Measurements from ENCODE around the gene MSLN.
A peak's percentile ranks its signal among the peaks of the same experiment; 100 is the strongest.

Gene MSLN

DNA sequence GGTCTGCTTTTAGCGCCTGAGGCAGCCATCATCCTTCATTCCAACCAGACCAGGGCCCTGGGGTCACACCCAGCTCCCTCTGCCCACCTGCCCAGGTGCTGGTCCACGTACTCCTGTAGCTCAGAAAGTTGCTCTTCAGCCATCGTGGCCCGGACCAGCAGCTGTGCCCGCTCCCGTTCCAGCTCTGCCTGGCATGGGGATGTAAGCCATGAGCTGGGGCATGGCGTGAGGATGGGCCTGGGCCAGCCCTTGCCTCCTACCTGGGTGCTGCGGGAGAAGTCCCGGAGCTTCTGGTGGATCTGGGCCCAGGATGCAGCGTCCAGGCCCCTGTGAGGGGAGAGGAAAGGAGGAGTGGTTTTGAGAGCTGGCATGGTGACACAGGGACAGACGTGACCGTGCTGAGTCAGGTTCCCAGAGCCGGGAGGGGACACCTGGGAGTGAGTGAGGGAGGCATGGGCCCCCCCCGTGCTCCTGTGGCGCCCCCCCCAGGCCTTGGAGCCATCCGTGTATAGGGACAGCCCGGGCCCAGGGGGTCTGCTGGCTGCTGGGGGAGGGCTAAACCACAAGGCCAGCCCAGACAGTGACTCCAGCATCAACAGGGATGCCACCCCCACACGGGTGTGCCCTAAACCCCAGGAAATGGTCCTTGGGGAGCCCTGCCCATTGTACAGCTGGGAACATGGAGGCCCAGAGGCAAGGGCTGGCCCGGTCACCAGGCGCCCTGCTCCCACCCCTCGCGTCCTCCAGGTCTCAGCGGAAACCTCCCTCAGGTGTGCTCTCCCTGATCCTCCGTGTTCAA, 37.5 kb upstream of the MSLN start:
- DNase-seq (ENCODE audit: extremely low read depth in 1 of 2, low read depth in 1 of 2), result no peak

- no peak for DNase-seq (ENCODE audit: extremely low read depth in 1 of 2, low read depth in 1 of 2)
Observed at GRCh38 chr16:723695-724094, 36.8 kb upstream of the MSLN start.

DNA sequence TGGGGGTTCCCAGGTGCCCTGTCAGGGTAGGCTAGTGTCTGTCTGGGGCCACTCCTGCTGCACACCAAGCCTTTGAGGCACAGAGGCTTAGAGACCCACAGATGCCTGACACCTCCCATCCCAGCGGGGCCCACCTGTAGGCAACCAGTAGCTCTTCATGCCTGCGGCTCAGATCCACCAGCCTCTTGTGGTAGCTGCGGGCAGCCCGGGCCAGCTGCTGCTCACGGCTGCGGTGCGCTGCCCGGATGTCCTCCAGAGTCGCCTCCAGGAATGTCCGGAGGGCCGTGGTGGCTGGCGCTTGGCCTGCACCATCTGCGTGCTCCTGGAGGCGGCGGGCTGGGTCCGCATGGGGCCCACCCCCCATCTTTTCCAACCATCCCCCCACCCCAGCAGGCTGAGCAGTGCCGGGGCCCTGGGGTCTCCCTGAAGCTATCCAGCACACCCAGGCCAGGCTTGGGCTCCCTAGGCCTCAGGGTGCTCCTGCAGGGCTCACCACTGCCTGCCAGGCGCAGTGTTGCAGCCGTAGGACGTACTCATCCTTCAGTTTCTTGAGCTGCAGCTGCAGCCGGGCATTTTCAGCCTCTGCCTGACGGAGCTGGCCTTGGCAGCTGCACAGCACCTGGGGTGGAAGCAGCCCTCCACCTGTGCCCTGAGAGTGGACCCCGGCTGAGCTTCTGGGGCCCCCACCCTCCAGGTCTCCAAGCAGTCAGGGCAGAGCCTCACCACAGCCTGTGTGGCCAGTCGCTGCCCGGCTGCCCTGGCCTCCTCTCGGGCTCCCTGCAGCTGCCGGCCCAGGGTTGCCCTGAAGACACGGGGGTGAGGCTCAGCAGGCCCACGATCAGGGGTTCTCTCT, 36.1 kb upstream of the MSLN start:
- no peak for DNase-seq (ENCODE audit: extremely low read depth in 1 of 2, low read depth in 1 of 2)

GRCh38 chr16:725041-725376, 35.5 kb upstream of the MSLN start:
- DNase-seq (ENCODE audit: extremely low read depth in 1 of 2, low read depth in 1 of 2), result no peak

- DNase-seq (ENCODE audit: extremely low read depth in 1 of 2, low read depth in 1 of 2), result no peak
Observed at GRCh38 chr16:725463-726187, 34.9 kb upstream of the MSLN start.

DNA sequence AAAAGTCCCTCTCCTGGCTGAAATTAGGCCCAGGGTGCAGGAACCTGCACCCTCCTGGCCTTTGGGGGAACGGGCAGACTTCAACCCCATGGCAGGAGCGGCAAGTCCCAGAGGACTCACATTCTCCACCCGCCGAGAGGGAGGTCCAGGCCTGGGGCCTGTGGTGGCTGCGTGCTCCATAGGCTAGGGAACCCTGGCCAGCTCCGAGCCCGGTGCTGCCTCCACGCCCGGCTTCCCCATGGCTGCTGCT, 34.4 kb upstream of the MSLN start:
- no peak for DNase-seq (ENCODE audit: extremely low read depth in 1 of 2, low read depth in 1 of 2)

- DNase-seq (ENCODE audit: extremely low read depth in 1 of 2, low read depth in 1 of 2), result peak in 1 of 2 donors; percentile 49
Observed at GRCh38 chr16:726438-727290, 33.9 kb upstream of the MSLN start, which contains the start of the genes CCDC78 and HAGHL. Gene CCDC78 (minus strand): TSS chr16:726443. CDS start chr16:726367, 76 bp downstream. Gene HAGHL (plus strand): TSS chr16:727106. CDS start chr16:727510, 404 bp downstream.

- DNase-seq (ENCODE audit: extremely low read depth in 1 of 2, low read depth in 1 of 2), result no peak
Observed at GRCh38 chr16:727291-727977, 33.1 kb upstream of the MSLN start.

DNA sequence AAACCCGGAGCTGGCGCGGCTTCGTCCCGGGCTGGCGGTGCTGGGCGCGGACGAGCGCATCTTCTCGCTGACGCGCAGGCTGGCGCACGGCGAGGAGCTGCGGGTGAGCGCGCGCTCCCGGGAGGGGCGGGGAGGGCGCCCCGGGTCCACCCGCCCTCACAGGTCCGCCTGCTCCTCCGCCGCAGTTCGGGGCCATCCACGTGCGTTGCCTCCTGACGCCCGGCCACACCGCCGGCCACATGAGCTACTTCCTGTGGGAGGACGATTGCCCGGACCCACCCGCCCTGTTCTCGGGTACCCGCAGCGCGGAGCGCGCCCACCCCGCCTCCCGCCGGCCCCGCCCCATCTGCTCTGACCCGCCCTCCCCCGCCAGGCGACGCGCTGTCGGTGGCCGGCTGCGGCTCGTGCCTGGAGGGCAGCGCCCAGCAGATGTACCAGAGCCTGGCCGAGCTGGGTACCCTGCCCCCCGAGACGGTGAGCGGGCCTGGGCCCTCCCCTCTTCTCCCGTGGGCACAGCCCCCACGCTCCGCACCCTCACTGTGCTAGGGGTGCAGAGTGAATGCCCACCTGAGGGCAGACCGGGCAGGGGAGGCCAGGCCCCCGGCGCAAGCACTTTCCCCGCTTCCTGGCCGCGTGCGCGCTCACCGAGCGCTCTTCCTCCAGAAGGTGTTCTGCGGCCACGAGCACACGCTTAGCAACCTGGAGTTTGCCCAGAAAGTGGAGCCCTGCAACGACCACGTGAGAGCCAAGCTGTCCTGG, 32.2 kb upstream of the MSLN start:
- peak in 1 of 2 donors; percentile 60 for DNase-seq (ENCODE audit: extremely low read depth in 1 of 2, low read depth in 1 of 2)

GRCh38 chr16:728890-729744, 31.4 kb upstream of the MSLN start:
- no peak for DNase-seq (ENCODE audit: extremely low read depth in 1 of 2, low read depth in 1 of 2)

DNA sequence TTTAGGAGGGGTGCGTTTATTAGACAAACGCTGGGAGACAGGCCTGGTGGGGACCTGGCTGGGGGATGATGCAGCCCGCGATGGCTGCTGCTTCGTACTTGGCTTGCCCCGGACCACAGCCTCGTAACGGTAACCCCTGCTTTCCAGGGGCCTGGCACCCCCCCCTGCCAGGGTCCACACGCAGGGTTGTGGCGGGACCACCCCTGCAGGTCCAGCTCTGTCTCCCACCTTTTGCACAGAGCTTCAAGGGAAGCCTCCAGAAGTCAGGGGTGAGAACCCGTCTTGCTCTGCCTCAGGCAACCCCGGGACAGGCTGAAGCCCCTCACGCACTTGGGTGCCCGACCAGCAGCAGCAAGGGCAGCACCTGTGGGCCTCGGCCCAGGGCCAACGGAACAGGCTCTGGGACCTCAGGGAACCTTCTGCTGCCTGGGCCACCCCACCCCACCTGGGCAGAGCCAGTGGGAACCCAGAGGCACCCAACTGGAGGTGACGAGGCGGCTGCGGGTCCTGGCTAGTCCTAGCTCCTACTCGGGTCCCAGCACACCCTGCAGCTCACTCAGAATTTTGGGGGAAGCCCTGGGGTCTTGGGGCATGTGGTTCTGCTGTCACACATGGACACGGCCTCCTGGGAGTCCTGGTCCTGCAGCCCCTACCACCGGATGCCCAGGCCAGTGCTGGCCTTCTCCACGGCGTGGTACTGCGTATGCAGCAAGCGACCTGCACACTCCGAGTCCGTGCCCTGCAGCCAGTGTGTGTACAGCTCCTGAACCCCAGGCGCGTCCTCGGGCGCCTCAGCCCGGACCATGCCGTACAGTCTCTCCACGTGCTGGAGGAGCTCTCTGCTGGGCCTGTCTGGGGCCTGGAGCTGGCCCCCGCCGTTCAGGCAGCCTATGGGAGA, 30.5 kb upstream of the MSLN start:
- DNase-seq (ENCODE audit: extremely low read depth in 1 of 2, low read depth in 1 of 2), result no peak

DNA sequence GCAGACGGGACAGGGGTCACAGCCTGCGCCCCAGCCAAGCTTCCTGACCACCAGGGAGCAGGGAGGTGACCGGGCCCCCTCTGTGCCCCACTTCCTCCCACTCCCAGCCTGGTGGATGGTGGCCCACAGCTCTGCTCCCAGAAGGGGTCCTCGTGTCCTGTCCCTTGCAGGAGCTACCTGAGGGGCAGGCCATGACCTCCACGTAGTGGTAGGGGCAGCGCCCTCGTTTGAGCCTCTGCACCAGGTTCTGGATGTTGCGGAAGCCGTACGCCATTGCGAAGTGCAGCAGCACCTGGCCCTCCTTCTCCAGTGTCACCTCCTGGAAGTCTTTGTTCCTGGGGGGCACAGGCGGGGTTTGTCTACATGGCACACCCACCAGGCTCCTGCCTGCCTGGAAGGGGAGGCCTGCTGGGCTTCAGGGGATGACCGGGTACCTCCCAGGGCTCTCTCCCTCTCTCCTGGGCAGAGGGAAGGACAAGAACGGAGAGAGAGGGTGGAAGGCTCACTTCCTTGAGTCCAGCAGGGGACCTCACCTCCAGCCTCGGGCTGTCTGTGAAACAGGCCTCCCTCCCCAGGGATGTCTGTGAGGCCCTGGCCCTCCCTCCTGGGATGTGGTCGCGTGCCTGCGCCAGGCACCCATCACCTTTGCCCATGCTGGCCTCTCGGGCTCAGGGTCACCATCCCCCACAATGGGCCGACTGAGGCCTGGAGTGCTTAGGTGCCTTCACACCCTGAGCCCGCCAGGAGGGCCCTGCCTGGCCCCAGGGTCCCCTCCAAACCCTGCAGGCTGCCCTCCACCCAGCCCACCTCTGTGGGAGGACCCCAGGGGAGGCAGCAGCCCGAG, 29.6 kb upstream of the MSLN start:
- no peak for DNase-seq (ENCODE audit: extremely low read depth in 1 of 2, low read depth in 1 of 2)

- no peak for DNase-seq (ENCODE audit: extremely low read depth in 1 of 2, low read depth in 1 of 2)
Observed at GRCh38 chr16:732332-732731, 28.2 kb upstream of the MSLN start.

DNA sequence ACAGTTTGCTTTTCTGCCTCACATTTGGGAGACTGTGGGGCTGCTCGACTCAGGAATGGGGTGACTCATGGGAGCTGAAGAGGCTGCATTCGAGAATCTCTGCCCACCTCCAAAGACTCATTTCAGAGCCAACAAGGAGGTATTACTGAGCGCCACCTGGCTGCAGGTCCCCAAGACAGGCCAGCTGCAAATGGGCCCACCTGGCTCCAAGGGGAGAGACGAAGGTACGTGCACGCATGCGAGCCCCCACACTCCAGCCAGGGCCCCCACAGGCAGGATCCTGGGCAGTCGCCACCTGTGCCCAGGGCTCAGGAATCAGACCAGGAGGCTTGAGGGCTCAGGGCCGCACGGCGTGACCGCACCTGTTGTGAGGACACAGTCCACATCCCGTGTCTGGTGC, 27.6 kb upstream of the MSLN start:
- DNase-seq (ENCODE audit: extremely low read depth in 1 of 2, low read depth in 1 of 2), result no peak

DNA sequence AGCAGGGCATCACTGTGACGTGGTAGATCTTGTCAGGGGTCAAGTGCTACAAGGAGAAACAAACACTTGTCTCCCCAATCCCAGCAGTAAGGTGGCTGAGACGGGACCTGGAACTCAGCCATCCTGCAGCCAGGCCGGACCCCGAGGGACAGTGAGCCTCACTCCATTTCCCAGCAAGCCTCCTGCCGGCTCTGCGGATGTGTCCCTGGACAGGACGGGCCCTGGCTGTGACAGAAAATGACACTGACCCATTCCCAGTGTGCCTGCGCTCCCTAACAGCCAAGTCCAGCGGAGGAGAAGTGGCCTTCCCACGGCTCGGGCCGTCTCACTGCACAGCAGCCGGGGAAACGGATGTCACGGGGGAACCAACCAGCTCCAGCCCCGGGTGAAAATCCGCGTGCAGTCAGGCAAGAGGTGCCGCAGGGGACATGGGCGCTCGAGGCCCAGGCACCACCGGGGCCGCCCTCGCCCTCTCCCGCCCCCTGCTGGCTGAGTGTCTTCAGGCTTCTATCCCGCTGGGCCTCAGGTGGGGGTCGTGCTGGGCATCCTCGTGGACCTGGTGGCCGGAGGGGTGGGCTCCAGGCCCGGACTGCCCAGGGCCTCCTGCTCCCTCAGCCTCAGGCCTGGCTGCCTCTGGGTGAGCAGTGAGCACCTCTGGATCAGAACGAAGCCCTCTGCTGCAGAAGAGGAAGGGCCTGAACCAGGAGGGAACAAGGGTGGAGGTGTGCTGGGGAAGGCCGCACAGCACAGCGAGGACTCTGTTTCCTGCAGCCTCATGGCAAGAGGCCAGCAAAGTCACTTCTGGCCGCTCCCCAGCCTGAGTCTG, 26.9 kb upstream of the MSLN start:
- no peak for DNase-seq (ENCODE audit: extremely low read depth in 1 of 2, low read depth in 1 of 2)
